ENCODE measurements around the gene MRPL49. TPM values are rescaled to one million over a fixed set of nuclear protein-coding genes. Genes with fewer than 3 reads are reported as not detected.
A peak's percentile ranks its signal among the peaks of the same experiment; 100 is the strongest.

MRPL49 gene
- total RNA-seq, 6 experiments from 2014 or later: 53.2 to 59.7 (median 56.9) TPM

GRCh38 chr11:65110354-65110861 lies 11.7 kb upstream of the MRPL49 start:
- peak overlapping the region; percentile 13; the same call in 1 of the 2 replicates for H3K27ac Mint-ChIP-seq
- H3K9me3 Mint-ChIP-seq: no peaks in the 10 kb centered on the region
- TF ChIP-seq, protein P1, sequence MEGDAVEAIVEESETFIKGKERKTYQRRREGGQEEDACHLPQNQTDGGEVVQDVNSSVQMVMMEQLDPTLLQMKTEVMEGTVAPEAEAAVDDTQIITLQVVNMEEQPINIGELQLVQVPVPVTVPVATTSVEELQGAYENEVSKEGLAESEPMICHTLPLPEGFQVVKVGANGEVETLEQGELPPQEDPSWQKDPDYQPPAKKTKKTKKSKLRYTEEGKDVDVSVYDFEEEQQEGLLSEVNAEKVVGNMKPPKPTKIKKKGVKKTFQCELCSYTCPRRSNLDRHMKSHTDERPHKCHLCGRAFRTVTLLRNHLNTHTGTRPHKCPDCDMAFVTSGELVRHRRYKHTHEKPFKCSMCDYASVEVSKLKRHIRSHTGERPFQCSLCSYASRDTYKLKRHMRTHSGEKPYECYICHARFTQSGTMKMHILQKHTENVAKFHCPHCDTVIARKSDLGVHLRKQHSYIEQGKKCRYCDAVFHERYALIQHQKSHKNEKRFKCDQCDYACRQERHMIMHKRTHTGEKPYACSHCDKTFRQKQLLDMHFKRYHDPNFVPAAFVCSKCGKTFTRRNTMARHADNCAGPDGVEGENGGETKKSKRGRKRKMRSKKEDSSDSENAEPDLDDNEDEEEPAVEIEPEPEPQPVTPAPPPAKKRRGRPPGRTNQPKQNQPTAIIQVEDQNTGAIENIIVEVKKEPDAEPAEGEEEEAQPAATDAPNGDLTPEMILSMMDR (IDR thresholded peaks at IDR 0.05): peak; percentile 99
- no peak overlapping the region for H3K4me3 Mint-ChIP-seq
- peaks cover 2% of the 10 kb centered on the region for H3K27me3 Mint-ChIP-seq (ENCODE audit: insufficient read depth)
- peak; percentile 75 for DNase-seq
- H3K4me1 Mint-ChIP-seq (ENCODE audit: low read depth): peaks cover 20% of the 10 kb centered on the region
- no peaks in the 10 kb centered on the region for H3K36me3 Mint-ChIP-seq (ENCODE audit: low read depth)

DNA sequence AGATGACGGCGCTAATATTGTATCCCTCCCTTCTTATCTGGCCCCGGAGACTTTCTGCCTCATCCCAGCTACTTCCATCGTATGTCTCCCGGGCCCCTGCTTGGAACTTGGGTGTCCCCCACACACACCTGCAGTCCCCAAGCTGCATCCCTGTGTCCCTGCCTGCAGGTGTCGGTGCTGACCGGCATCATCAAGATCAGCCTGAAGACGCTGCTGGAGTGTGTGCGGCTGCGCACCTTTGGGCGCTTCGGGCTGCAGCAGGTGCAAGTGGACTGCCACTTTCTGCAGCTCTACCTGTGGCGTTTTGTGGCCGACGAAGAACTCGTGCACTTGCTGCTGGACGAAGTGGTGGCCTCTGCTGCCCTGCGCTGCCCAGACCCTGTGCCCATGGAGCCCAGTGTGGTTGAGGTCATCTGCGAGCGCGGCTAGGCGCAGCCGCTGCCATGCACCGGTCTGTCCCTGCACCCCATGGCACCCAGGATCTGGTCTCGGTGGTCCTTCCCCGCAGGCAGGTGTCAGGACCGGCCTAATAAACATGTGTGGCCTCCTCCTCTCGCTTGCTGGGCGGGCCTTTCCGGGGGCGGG lies 10.9 kb upstream of the MRPL49 start:
- Mint-ChIP-seq H3K9me3 (no peaks in the 10 kb centered on the region), H3K4me3 (peak overlapping the region; percentile 81), H3K27me3 (ENCODE audit: insufficient read depth) (peaks cover 2% of the 10 kb centered on the region; the same call in 1 of the 2 replicates), H3K4me1 (ENCODE audit: low read depth) (peaks cover 20% of the 10 kb centered on the region), H3K27ac (peak overlapping the region; percentile 13; the same call in 1 of the 2 replicates), H3K36me3 (ENCODE audit: low read depth) (no peaks in the 10 kb centered on the region)
- no peak for DNase-seq
- TF ChIP-seq, protein P1 (IDR thresholded peaks at IDR 0.05): peak; percentile 19; the same call in 1 of the 2 replicates

GRCh38 chr11:65111744-65112545 lies 10.2 kb upstream of the MRPL49 start, which contains the start of gene TM7SF2:
Gene TM7SF2, plus strand, starts transcription at chr11:65111872. Its CDS starts 144 bp downstream, at chr11:65112016.
- DNase-seq: peak; percentile 78
- Mint-ChIP-seq H3K4me3 (peak within 1 kb of the TSS; percentile 81), H3K36me3 (ENCODE audit: low read depth) (no peaks in the 10 kb centered on the region), H3K4me1 (ENCODE audit: low read depth) (peaks cover 20% of the 10 kb centered on the region), H3K27ac (peak within 1 kb of the TSS; percentile 13; the same call in 1 of the 2 replicates), H3K27me3 (ENCODE audit: insufficient read depth) (peaks cover 2% of the 10 kb centered on the region; the same call in 1 of the 2 replicates), H3K9me3 (no peaks in the 10 kb centered on the region)
- TF ChIP-seq, protein P1 (IDR thresholded peaks at IDR 0.05): no peak

GRCh38 chr11:65112546-65113360 lies 9.4 kb upstream of the MRPL49 start:
- no peaks in the 10 kb centered on the region for H3K9me3 Mint-ChIP-seq
- peak overlapping the region; percentile 81 for H3K4me3 Mint-ChIP-seq
- no peak for DNase-seq
- no peak overlapping the region for H3K27ac Mint-ChIP-seq
- H3K27me3 Mint-ChIP-seq (ENCODE audit: insufficient read depth): peaks cover 2% of the 10 kb centered on the region; the same call in 1 of the 2 replicates
- H3K36me3 Mint-ChIP-seq (ENCODE audit: low read depth): peaks cover 1% of the 10 kb centered on the region; the same call in 1 of the 2 replicates
- H3K4me1 Mint-ChIP-seq (ENCODE audit: low read depth): peaks cover 21% of the 10 kb centered on the region
- TF ChIP-seq, protein P1 (IDR thresholded peaks at IDR 0.05): peak; percentile 95

- Mint-ChIP-seq H3K36me3 (ENCODE audit: low read depth) (peaks cover 7% of the 10 kb centered on the region), H3K27ac (0 out of 2 replicates have a peak overlapping the region, but pooled peaks have one; percentile 11), H3K4me3 (peak overlapping the region; percentile 81)
Measured at GRCh38 chr11:65113361-65113756, 8.8 kb upstream of the MRPL49 start.

More at GRCh38 chr11:65113361-65113756, 8.8 kb upstream of the MRPL49 start:
- Mint-ChIP-seq H3K9me3 (no peaks in the 10 kb centered on the region), H3K27me3 (ENCODE audit: insufficient read depth) (peaks cover 2% of the 10 kb centered on the region; the same call in 1 of the 2 replicates), H3K4me1 (ENCODE audit: low read depth) (peaks cover 26% of the 10 kb centered on the region)
- no peak for DNase-seq
- TF ChIP-seq, protein P1 (IDR thresholded peaks at IDR 0.05): no peak

Data from HFFc6 (cell line).